ENCODE data around the gene TNFRSF4.
"Not testable (repeated sequence)": the region's sequence is repeated elsewhere in the genome, so short reads cannot be mapped to it uniquely, and the experiment has no call there.

The TNFRSF4 gene

GRCh38 chr1:1182491-1183220 is 31.3 kb downstream of the TNFRSF4 start:
- Histone ChIP-seq H3K27ac (ENCODE audit: low read depth, low read length) (no peak overlapping the region), H3K27me3 (ENCODE audit: insufficient read depth, low read length) (no peaks in the 10 kb centered on the region), H3K9me3 (ENCODE audit: insufficient read depth, low read depth, low read length) (no peaks in the 10 kb centered on the region), H3K36me3 (ENCODE audit: insufficient read depth, low read length) (no peaks in the 10 kb centered on the region), H3K9ac (ENCODE audit: low read depth, low read length) (no peak overlapping the region), H3K4me1 (ENCODE audit: insufficient read depth, low read length) (no peaks in the 10 kb centered on the region), H3K4me3 (ENCODE audit: low read length) (no peak overlapping the region)
- WGBS: 87% methylated on average over 39 of the region's 39 CpGs

- Histone ChIP-seq H3K36me3 (ENCODE audit: insufficient read depth, low read length) (no peaks in the 10 kb centered on the region), H3K9ac (ENCODE audit: low read depth, low read length) (no peak overlapping the region), H3K9me3 (ENCODE audit: insufficient read depth, low read depth, low read length) (no peaks in the 10 kb centered on the region), H3K27ac (ENCODE audit: low read depth, low read length) (no peak overlapping the region), H3K4me3 (ENCODE audit: low read length) (no peak overlapping the region), H3K4me1 (ENCODE audit: insufficient read depth, low read length) (no peaks in the 10 kb centered on the region), H3K27me3 (ENCODE audit: insufficient read depth, low read length) (no peaks in the 10 kb centered on the region)
- WGBS: 92% methylated on average over 21 of the region's 21 CpGs
Measured at GRCh38 chr1:1181938-1182410, 32.0 kb downstream of the TNFRSF4 start.

GRCh38 chr1:1181129-1181937 is 32.6 kb downstream of the TNFRSF4 start:
- Histone ChIP-seq H3K27me3 (ENCODE audit: insufficient read depth, low read length) (no peaks in the 10 kb centered on the region), H3K4me1 (ENCODE audit: insufficient read depth, low read length) (peaks cover 2% of the 10 kb centered on the region; the same call in 1 of the 2 replicates), H3K9ac (ENCODE audit: low read depth, low read length) (no peak overlapping the region), H3K27ac (ENCODE audit: low read depth, low read length) (no peak overlapping the region), H3K36me3 (ENCODE audit: insufficient read depth, low read length) (no peaks in the 10 kb centered on the region), H3K4me3 (ENCODE audit: low read length) (no peak overlapping the region), H3K9me3 (ENCODE audit: insufficient read depth, low read depth, low read length) (no peaks in the 10 kb centered on the region)
- 94% methylated on average over 26 of the region's 26 CpGs for WGBS

- Histone ChIP-seq H3K27ac (ENCODE audit: low read depth, low read length) (no peak overlapping the region), H3K4me3 (ENCODE audit: low read length) (no peak overlapping the region), H3K9me3 (ENCODE audit: insufficient read depth, low read depth, low read length) (no peaks in the 10 kb centered on the region), H3K4me1 (ENCODE audit: insufficient read depth, low read length) (peaks cover 2% of the 10 kb centered on the region; the same call in 1 of the 2 replicates), H3K27me3 (ENCODE audit: insufficient read depth, low read length) (no peaks in the 10 kb centered on the region), H3K9ac (ENCODE audit: low read depth, low read length) (no peak overlapping the region), H3K36me3 (ENCODE audit: insufficient read depth, low read length) (no peaks in the 10 kb centered on the region)
- WGBS: 91% methylated on average over 51 of the region's 51 CpGs
Measured at GRCh38 chr1:1179983-1180861, 33.7 kb downstream of the TNFRSF4 start.

GRCh38 chr1:1179346-1179982 is 34.5 kb downstream of the TNFRSF4 start:
- Histone ChIP-seq H3K27me3 (ENCODE audit: insufficient read depth, low read length) (no peaks in the 10 kb centered on the region), H3K9me3 (ENCODE audit: insufficient read depth, low read depth, low read length) (no peaks in the 10 kb centered on the region), H3K36me3 (ENCODE audit: insufficient read depth, low read length) (no peaks in the 10 kb centered on the region), H3K27ac (ENCODE audit: low read depth, low read length) (no peak overlapping the region), H3K4me1 (ENCODE audit: insufficient read depth, low read length) (peaks cover 2% of the 10 kb centered on the region; the same call in 1 of the 2 replicates), H3K9ac (ENCODE audit: low read depth, low read length) (no peak overlapping the region), H3K4me3 (ENCODE audit: low read length) (no peak overlapping the region)
- 90% methylated on average over 25 of the region's 25 CpGs for WGBS

DNA sequence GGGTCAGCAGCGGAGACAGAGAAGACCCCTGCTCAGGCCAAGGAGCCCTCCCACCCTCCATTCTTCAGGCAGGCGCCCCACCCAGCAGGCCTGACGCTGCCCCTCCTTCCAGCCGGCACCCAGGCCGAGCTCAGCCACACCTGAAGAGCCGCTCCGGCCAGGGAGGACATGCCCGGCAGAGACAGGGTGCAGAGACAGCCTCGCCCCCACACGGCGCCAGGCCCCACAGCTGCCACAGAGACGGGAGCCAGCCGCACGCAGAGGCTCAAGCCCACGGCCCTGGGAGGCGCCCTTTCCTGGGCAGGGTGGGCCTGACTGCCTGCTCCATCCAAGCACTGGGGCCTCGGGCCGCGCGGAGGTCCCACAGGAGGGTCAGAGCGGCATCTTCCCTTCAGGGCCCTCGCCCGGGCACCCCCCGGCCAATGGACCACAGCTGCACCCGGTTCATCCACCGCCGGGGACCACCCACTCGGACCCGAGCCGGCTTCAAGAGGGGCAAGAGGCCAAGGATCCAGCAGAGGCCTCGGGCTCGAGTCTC is 35.1 kb downstream of the TNFRSF4 start:
- WGBS: 94% methylated on average over 32 of the region's 32 CpGs
- H3K4me3 ChIP-seq (ENCODE audit: low read length): no peak overlapping the region
- H3K9ac ChIP-seq (ENCODE audit: low read depth, low read length): no peak overlapping the region
- no peaks in the 10 kb centered on the region for H3K9me3 ChIP-seq (ENCODE audit: insufficient read depth, low read depth, low read length)
- H3K27me3 ChIP-seq (ENCODE audit: insufficient read depth, low read length): 0 out of 2 replicates have a peak, but pooled peaks cover 4% of the 10 kb centered on the region
- peaks cover 2% of the 10 kb centered on the region; the same call in 1 of the 2 replicates for H3K4me1 ChIP-seq (ENCODE audit: insufficient read depth, low read length)
- no peaks in the 10 kb centered on the region for H3K36me3 ChIP-seq (ENCODE audit: insufficient read depth, low read length)
- H3K27ac ChIP-seq (ENCODE audit: low read depth, low read length): no peak overlapping the region

GRCh38 chr1:1177452-1178206 is 36.3 kb downstream of the TNFRSF4 start:
- H3K36me3 ChIP-seq (ENCODE audit: insufficient read depth, low read length): no peaks in the 10 kb centered on the region
- H3K9me3 ChIP-seq (ENCODE audit: insufficient read depth, low read depth, low read length): no peaks in the 10 kb centered on the region
- H3K9ac ChIP-seq (ENCODE audit: low read depth, low read length): no peak overlapping the region
- no peak overlapping the region for H3K4me3 ChIP-seq (ENCODE audit: low read length)
- no peak overlapping the region for H3K27ac ChIP-seq (ENCODE audit: low read depth, low read length)
- H3K27me3 ChIP-seq (ENCODE audit: insufficient read depth, low read length): 0 out of 2 replicates have a peak, but pooled peaks cover 4% of the 10 kb centered on the region
- peaks cover 7% of the 10 kb centered on the region; the same call in 1 of the 2 replicates for H3K4me1 ChIP-seq (ENCODE audit: insufficient read depth, low read length)
- WGBS: 95% methylated on average over 21 of the region's 21 CpGs

DNA sequence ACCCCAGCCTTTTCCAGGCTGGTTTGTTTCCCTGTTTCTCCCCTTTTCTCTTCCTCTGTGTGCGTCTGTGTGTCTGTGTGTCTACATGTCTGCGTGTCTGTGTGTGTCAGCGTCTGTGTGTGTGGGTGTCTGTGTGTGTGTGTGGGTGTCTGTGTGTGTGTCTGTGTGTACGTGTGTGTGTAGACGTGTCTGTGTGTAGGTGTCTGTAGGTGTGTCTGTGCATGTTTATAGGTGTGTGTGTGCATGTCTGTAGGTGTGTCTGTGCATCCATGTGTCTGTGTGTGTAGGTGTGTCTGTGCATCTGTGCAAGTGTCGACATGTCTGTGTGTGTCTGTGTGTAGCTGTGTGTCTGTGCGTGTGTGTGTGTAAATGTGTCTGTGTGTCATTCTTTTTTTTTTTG is 37.0 kb downstream of the TNFRSF4 start:
- H3K9ac ChIP-seq (ENCODE audit: low read depth, low read length): no peak overlapping the region
- H3K27ac ChIP-seq (ENCODE audit: low read depth, low read length): no peak overlapping the region
- WGBS: 97% methylated on average over 7 of the region's 7 CpGs
- no peak overlapping the region for H3K4me3 ChIP-seq (ENCODE audit: low read length)
- 0 out of 2 replicates have a peak, but pooled peaks cover 4% of the 10 kb centered on the region for H3K27me3 ChIP-seq (ENCODE audit: insufficient read depth, low read length)
- H3K9me3 ChIP-seq (ENCODE audit: insufficient read depth, low read depth, low read length): no peaks in the 10 kb centered on the region
- peaks cover 7% of the 10 kb centered on the region; the same call in 1 of the 2 replicates for H3K4me1 ChIP-seq (ENCODE audit: insufficient read depth, low read length)
- H3K36me3 ChIP-seq (ENCODE audit: insufficient read depth, low read length): no peaks in the 10 kb centered on the region

DNA sequence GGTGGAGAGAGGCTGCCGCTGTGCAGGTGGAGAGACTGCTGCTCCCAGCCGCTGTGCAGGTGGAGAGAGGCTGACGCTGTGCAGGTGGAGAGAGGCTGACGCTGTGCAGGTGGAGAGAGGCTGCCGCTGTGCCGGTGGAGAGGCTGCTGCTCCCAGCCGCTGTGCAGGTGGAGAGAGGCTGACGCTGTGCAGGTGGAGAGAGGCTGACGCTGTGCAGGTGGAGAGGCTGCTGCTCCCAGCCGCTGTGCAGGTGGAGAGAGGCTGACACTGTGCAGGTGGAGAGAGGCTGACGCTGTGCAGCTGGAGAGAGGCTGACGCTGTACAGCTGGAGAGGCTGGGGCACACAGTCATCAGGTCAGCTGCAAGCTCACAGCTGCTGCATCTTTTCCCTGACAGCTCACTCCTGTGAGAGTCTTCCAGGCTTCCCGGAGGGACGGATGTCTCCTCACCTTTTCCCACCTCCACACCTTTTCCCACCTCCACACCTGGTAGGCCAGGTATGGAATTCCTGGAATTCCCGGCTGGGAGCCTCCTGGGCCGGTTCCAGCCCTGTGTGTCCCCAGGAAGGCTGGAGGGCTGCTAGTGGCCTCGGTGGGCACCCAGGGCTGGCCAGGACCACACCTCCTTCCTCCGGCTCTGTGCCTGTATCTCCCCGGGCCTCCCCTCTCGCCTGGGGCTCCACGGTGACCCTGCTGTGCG is 37.7 kb downstream of the TNFRSF4 start:
- H3K9me3 ChIP-seq (ENCODE audit: insufficient read depth, low read depth, low read length); H3K4me3 ChIP-seq (ENCODE audit: low read length); H3K36me3 ChIP-seq (ENCODE audit: insufficient read depth, low read length); H3K27ac ChIP-seq (ENCODE audit: low read depth, low read length); H3K4me1 ChIP-seq (ENCODE audit: insufficient read depth, low read length); H3K27me3 ChIP-seq (ENCODE audit: insufficient read depth, low read length); H3K9ac ChIP-seq (ENCODE audit: low read depth, low read length): not testable (repeated sequence)
- 79% methylated on average over 22 of the region's 22 CpGs for WGBS
